GM12875 (cell line): ENCODE results near the gene SRSF4.
"Not testable (repeated sequence)": the region's sequence is repeated elsewhere in the genome, so short reads cannot be mapped to it uniquely, and the experiment has no call there.

Experiments used
- H3K4me3 ChIP-seq: one replicate; pipeline ENCODE4 v1.5.1; 2011; ENCODE audit warnings: low read depth, low read length, control low read depth
- TF ChIP-seq, protein P1 (sequence below): IDR thresholded peaks from 2 replicates; pipeline ENCODE4 v1.5.1; 2011; ENCODE audit warnings: low read depth, mild to moderate bottlenecking, control low read depth, inconsistent platforms, low read length, moderate library complexity, borderline replicate concordance; ENCODE audit not compliant: insufficient read depth

The SRSF4 gene

DNA sequence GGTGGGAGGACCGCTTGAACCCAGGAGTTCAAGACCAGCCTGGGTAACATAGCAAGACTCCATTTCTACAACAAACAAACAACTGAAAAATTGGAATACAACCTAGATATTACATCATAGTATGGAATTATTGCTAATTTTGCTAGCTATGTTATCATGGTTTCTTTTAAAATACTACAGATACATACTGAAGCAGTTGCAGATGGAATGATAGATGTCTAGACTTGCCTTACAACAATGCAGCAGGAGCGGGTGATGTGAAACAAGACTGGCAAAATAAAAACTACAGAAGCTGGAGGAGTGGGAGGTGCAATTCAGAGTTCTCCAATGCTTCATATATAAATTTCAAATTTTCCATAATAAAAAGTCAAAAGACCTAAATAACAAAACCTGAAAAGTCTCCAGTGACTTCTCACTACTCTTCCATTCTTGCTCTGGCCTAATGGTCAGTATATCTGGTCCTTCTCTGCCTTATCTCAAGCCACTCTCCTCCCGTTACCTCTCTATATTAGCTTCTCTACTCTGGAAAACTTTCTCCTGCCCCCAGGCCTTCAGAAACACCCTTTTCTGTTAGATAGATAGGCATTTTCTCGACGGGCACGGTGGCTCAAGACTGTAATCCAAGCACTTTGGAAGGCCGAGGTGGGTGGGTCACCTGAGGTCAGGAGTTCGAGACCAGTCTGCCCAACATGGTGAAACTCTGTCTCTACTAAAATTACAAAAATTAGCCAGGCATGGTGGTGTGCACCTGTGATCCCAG lies 29.5 kb downstream of the SRSF4 start:
- TF ChIP-seq, protein P1, sequence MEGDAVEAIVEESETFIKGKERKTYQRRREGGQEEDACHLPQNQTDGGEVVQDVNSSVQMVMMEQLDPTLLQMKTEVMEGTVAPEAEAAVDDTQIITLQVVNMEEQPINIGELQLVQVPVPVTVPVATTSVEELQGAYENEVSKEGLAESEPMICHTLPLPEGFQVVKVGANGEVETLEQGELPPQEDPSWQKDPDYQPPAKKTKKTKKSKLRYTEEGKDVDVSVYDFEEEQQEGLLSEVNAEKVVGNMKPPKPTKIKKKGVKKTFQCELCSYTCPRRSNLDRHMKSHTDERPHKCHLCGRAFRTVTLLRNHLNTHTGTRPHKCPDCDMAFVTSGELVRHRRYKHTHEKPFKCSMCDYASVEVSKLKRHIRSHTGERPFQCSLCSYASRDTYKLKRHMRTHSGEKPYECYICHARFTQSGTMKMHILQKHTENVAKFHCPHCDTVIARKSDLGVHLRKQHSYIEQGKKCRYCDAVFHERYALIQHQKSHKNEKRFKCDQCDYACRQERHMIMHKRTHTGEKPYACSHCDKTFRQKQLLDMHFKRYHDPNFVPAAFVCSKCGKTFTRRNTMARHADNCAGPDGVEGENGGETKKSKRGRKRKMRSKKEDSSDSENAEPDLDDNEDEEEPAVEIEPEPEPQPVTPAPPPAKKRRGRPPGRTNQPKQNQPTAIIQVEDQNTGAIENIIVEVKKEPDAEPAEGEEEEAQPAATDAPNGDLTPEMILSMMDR = no peak
- no peak overlapping the region for H3K4me3 ChIP-seq

- H3K4me3 ChIP-seq = not testable (repeated sequence)
Measured at GRCh38 chr1:29150346-29150745, 31.4 kb downstream of the SRSF4 start.

DNA sequence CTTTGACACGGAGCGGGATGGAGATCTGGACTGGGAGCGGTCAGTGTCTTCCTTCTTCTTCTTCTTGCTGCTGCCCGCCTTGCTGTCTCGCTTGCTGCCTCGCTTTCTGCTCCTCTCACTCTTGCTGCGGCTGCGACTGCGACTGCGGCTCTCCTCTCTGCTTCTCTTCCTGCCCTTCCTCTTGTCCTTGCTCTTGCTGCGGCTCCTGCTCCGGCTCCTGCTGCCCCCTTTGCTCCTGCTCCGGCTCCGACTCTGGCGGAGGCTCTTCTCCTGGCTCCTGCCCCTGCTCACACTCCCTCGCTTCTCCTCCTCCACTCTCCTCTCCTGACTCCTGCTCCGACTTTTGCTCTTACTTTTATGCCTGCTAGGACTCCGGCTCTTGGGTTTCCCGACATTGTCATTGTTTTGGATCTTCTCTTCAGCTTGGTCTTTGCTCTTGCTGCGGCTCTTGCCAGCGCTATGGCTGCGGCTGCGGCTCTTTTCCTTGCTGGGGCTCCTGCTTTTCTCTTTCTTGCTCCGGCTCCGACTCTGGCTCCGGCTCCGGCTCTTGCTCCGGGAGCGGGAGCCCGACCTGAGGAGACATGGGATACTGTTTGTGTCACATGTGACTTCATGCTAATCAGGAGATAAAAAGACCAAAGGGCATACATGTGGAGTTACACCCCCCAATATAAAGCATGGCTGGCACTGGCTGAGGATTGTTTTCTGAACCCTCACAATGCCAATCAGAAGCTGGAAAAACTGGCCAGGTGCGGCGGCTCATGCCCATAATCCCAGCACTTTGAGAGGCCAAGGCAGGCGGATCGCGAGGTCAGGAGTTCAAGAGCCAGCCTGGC lies 32.8 kb downstream of the SRSF4 start:
- TF ChIP-seq, protein P1 = no peak
- H3K4me3 ChIP-seq = no peak overlapping the region

DNA sequence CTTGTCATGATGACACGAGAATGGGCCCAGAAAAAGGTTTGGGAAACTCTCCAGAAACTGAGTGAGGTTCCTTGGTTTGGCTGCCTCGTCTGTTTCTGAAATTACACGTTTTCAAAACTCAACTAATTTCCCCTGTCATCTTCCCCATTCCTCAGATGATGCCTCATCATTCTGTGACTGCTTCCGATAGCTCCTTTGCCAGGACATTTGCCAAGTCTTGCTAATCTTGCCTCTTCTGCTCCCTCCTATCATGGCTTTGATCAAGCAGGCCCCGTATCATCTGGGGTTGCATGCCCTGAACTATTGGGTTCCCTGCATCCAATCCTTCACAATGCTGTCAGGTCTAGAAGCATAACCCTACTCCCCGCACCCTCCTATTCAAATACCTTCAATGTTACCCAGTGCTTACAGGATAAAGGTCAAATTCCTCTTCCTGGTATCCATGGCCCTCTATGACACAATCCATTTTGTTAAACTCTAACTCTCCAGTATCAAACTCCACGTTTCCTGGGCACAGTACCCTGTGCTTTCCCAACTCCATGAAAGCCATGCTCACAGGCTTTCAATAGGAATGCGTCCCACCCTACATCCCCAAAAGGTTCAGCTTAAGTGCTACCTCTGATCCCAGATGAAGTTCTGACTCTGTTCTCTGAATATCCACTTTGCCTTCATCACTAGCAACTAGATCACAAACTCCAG lies 35.8 kb downstream of the SRSF4 start:
- no peak overlapping the region for H3K4me3 ChIP-seq
- TF ChIP-seq, protein P1 = no peak

DNA sequence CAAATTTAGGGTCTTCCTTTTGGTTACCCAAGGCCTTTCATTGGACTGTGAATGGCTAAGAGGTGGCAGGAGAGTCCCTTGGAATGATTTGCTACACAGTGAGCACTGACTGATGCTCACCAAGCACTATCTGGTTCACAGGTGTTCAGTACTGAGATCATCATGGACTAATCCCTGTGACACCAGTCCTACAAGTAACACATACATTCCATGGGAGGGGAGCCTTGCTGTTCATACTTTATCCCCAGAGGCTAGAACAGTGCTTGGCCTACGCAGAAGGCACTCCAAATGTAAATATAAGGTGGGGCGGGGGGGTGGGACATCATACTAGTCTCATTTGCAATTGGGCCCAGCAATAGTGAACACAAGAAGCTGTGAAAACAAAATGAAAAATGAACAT lies 37.5 kb downstream of the SRSF4 start:
- H3K4me3 ChIP-seq = no peak overlapping the region
- TF ChIP-seq, protein P1 = no peak

DNA sequence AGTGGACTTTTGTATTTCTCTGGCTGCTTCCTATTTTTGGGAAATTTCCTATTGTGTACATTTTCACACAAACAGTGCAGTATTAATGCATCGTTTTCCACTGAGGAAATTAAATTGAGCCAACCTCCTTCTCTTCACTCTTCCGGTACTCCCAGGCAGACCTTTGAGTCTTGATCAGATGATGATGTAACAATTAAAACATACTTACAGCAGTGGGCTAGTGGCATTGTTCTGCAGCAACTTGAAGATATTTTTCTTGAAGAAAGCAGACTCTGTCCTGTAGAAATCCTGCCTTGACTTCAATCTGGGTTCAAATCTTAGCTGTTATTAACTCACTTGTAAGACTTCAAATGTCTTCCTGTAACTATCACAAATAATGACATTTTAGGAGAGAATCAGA lies 39.0 kb downstream of the SRSF4 start:
- no peak overlapping the region for H3K4me3 ChIP-seq
- TF ChIP-seq, protein P1 = no peak

- H3K4me3 ChIP-seq = no peak overlapping the region
- TF ChIP-seq, protein P1 = no peak
Measured at GRCh38 chr1:29136391-29136915, 45.2 kb downstream of the SRSF4 start.
